ENCODE measurements around the gene ODAPH.
A peak's percentile ranks its signal among the peaks of the same experiment; 100 is the strongest.

The ODAPH gene

DNA sequence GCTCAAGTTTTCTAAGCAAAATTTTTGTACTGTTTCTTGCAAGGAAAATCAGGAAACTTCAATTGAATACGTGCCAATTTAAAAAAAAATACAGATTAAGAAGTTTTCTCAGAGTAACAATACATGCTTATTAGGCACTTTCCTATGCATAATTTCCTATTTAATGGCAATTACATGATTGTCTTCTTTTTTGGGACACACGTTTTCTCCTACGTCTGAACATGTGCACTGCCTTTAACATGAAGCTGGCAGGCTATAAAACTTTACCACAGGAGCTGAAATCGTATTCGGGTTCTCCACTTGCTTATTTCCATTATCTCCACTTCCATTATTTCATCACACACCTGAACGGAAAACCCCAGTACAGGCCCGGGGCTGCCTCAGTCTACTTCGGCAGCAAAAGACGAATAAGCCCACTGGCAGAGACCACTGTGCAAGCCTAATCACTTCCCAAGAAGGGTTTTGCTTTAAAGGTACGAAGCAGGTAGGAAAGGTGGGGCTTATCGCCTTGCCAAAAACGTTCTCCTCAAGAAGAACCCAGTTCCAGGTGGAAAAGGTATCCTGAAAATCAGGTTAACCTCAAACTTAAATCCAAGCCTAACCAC lies 42.2 kb upstream of the ODAPH start:
- Histone ChIP-seq H3K9ac (ENCODE audit: low read depth, low read length, poor library complexity) (peak overlapping the region; percentile 78), H3K36me3 (replicated peaks in 1 of 2; ENCODE audit: control insufficient read depth in 2 of 2, insufficient read depth in 2 of 2, low read length in 2 of 2) (peaks cover 4 to 30% of the 10 kb centered on the region in 2 donors), H2BK5ac (ENCODE audit: low read length) (no peak overlapping the region), H2AK5ac (ENCODE audit: low read depth, low read length) (no peak overlapping the region), H2BK15ac (ENCODE audit: low read length) (no peak overlapping the region), H3K27ac (replicated peaks; ENCODE audit: low read length) (no peak overlapping the region), H3K79me1 (ENCODE audit: low read depth, low read length) (no peaks in the 10 kb centered on the region), H3K18ac (ENCODE audit: low read length) (no peak overlapping the region), H3K4me2 (ENCODE audit: insufficient read depth, low read length, poor library complexity, severe bottlenecking) (peak overlapping the region; percentile 56), H3K4me3 (ENCODE audit: low read length in 2 of 2) (peak overlapping the region; percentile 94 to 95), H3K4me1 (ENCODE audit: control insufficient read depth in 2 of 2, insufficient read depth in 1 of 2, low read depth in 1 of 2, low read length in 2 of 2) (peaks cover 6 to 13% of the 10 kb centered on the region in 2 donors), H3K4ac (ENCODE audit: low read length) (no peak overlapping the region), H2AFZ (ENCODE audit: low read length) (peak overlapping the region; percentile 98), H3K27me3 (ENCODE audit: control insufficient read depth in 3 of 3, insufficient read depth in 3 of 3, low read depth in 1 of 3, low read length in 3 of 3) (no peaks in the 10 kb centered on the region), H4K91ac (ENCODE audit: low read depth, low read length, poor library complexity) (no peak overlapping the region), H4K8ac (ENCODE audit: low read depth, low read length) (no peak overlapping the region), H2BK120ac (ENCODE audit: low read depth, low read length) (no peak overlapping the region), H3K23ac (ENCODE audit: low read depth, low read length, poor library complexity) (no peak overlapping the region), H3K14ac (ENCODE audit: low read length) (no peak overlapping the region), H2BK12ac (ENCODE audit: low read length) (no peak overlapping the region), H3K9me3 (replicated peaks in 1 of 2; ENCODE audit: control insufficient read depth in 2 of 2, insufficient read depth in 1 of 2, low read depth in 1 of 2, low read length in 2 of 2) (peaks cover 0 to 14% of the 10 kb centered on the region in 2 donors)
- no peak for DNase-seq (ENCODE audit: low spot score)
- WGBS, 2 donors (ENCODE audit: extremely low coverage in 2 of 2, insufficient read length in 2 of 2, insufficient replicate concordance in 1 of 2): no CpG with 5 or more reads among the region's 12 CpGs

GRCh38 chr4:75514131-75514948 lies 41.5 kb upstream of the ODAPH start, which contains the start of the genes RCHY1 and THAP6:
Gene RCHY1 (minus strand): TSS chr4:75514403. CDS start chr4:75514286, 117 bp downstream.
Gene THAP6 (plus strand): TSS chr4:75514473. CDS start chr4:75515453, 980 bp downstream.
- H3K9me3 ChIP-seq (replicated peaks in 1 of 2; ENCODE audit: control insufficient read depth in 2 of 2, insufficient read depth in 1 of 2, low read depth in 1 of 2, low read length in 2 of 2): peaks cover 0 to 12% of the 10 kb centered on the region in 2 donors
- H3K79me1 ChIP-seq (ENCODE audit: low read depth, low read length): no peaks in the 10 kb centered on the region
- H4K8ac ChIP-seq (ENCODE audit: low read depth, low read length): no peak within 1 kb of the TSS
- H2BK12ac ChIP-seq (ENCODE audit: low read length): no peak within 1 kb of the TSS
- H2BK120ac ChIP-seq (ENCODE audit: low read depth, low read length): no peak within 1 kb of the TSS
- WGBS, 2 donors (ENCODE audit: extremely low coverage in 2 of 2, insufficient read length in 2 of 2, insufficient replicate concordance in 1 of 2): no CpG with 5 or more reads among the region's 61 CpGs
- no peak within 1 kb of the TSS for H3K4ac ChIP-seq (ENCODE audit: low read length)
- peak within 1 kb of the TSS; percentile 98 for H3K18ac ChIP-seq (ENCODE audit: low read length)
- H3K4me2 ChIP-seq (ENCODE audit: insufficient read depth, low read length, poor library complexity, severe bottlenecking): peak within 1 kb of the TSS; percentile 59
- H3K4me1 ChIP-seq (ENCODE audit: control insufficient read depth in 2 of 2, insufficient read depth in 1 of 2, low read depth in 1 of 2, low read length in 2 of 2): peaks cover 6 to 13% of the 10 kb centered on the region in 2 donors
- peak within 1 kb of the TSS; percentile 98 for H2AFZ ChIP-seq (ENCODE audit: low read length)
- peak within 1 kb of the TSS; percentile 76 for H2BK5ac ChIP-seq (ENCODE audit: low read length)
- H3K4me3 ChIP-seq (ENCODE audit: low read length in 2 of 2): peak within 1 kb of the TSS; percentile 94 to 95
- H3K36me3 ChIP-seq (replicated peaks in 1 of 2; ENCODE audit: control insufficient read depth in 2 of 2, insufficient read depth in 2 of 2, low read length in 2 of 2): peaks cover 6 to 33% of the 10 kb centered on the region in 2 donors
- peak within 1 kb of the TSS; percentile 87 for H3K27ac ChIP-seq (replicated peaks; ENCODE audit: low read length)
- H3K27me3 ChIP-seq (ENCODE audit: control insufficient read depth in 3 of 3, insufficient read depth in 3 of 3, low read depth in 1 of 3, low read length in 3 of 3): no peaks in the 10 kb centered on the region
- H4K91ac ChIP-seq (ENCODE audit: low read depth, low read length, poor library complexity): peak within 1 kb of the TSS; percentile 50
- H2AK5ac ChIP-seq (ENCODE audit: low read depth, low read length): no peak within 1 kb of the TSS
- H3K23ac ChIP-seq (ENCODE audit: low read depth, low read length, poor library complexity): peak within 1 kb of the TSS; percentile 83
- H3K9ac ChIP-seq (ENCODE audit: low read depth, low read length, poor library complexity): peak within 1 kb of the TSS; percentile 97
- H3K14ac ChIP-seq (ENCODE audit: low read length): no peak within 1 kb of the TSS
- no peak within 1 kb of the TSS for H2BK15ac ChIP-seq (ENCODE audit: low read length)
- DNase-seq (ENCODE audit: low spot score): peak; percentile 90

DNA sequence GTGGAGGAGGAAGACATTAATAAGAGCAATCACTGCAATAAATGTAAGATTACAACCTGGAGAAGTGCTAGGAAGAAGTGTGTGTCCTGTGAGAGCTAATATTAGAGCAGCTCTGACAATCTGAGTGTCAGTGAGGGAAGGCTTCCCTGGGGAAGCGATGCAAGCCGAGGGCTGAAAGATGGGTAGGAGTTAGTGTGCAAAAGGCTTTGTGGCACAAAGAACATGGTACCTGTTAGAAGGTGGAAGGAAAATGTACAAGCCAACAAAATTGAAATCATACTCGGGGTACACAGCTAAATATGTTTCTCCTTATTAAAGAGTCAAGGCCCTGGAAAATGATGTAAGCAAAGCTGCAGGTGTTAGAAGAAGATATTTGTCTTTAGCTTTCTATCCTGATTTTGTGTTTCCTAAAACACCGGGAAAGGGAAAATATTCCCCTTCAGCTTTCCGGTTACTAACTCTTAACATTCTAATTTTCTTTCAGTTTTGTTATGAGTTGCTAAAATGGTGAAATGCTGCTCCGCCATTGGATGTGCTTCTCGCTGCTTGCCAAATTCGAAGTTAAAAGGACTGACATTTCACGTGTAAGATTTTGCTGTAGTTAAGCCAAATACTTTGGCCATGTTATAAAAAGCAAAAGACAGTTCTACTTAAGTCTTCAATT lies 40.8 kb upstream of the ODAPH start:
- no CpG with 5 or more reads among the region's 9 CpGs for WGBS, 2 donors (ENCODE audit: extremely low coverage in 2 of 2, insufficient read length in 2 of 2, insufficient replicate concordance in 1 of 2)
- no peak overlapping the region for H3K4ac ChIP-seq (ENCODE audit: low read length)
- H3K79me1 ChIP-seq (ENCODE audit: low read depth, low read length): no peaks in the 10 kb centered on the region
- peak overlapping the region; percentile 87 for H3K27ac ChIP-seq (replicated peaks; ENCODE audit: low read length)
- no peak overlapping the region for H2AK5ac ChIP-seq (ENCODE audit: low read depth, low read length)
- peaks cover 6 to 13% of the 10 kb centered on the region in 2 donors for H3K4me1 ChIP-seq (ENCODE audit: control insufficient read depth in 2 of 2, insufficient read depth in 1 of 2, low read depth in 1 of 2, low read length in 2 of 2)
- peak overlapping the region; percentile 98 for H2AFZ ChIP-seq (ENCODE audit: low read length)
- peaks cover 0 to 5% of the 10 kb centered on the region in 2 donors for H3K9me3 ChIP-seq (replicated peaks in 1 of 2; ENCODE audit: control insufficient read depth in 2 of 2, insufficient read depth in 1 of 2, low read depth in 1 of 2, low read length in 2 of 2)
- no peak overlapping the region for H3K14ac ChIP-seq (ENCODE audit: low read length)
- H3K9ac ChIP-seq (ENCODE audit: low read depth, low read length, poor library complexity): no peak overlapping the region
- DNase-seq (ENCODE audit: low spot score): no peak
- peak overlapping the region; percentile 59 for H3K4me2 ChIP-seq (ENCODE audit: insufficient read depth, low read length, poor library complexity, severe bottlenecking)
- no peak overlapping the region for H2BK15ac ChIP-seq (ENCODE audit: low read length)
- H3K23ac ChIP-seq (ENCODE audit: low read depth, low read length, poor library complexity): no peak overlapping the region
- no peaks in the 10 kb centered on the region for H3K27me3 ChIP-seq (ENCODE audit: control insufficient read depth in 3 of 3, insufficient read depth in 3 of 3, low read depth in 1 of 3, low read length in 3 of 3)
- H3K18ac ChIP-seq (ENCODE audit: low read length): no peak overlapping the region
- H3K4me3 ChIP-seq (ENCODE audit: low read length in 2 of 2): peak overlapping the region; percentile 94 to 95
- H2BK5ac ChIP-seq (ENCODE audit: low read length): no peak overlapping the region
- H4K91ac ChIP-seq (ENCODE audit: low read depth, low read length, poor library complexity): no peak overlapping the region
- no peak overlapping the region for H2BK120ac ChIP-seq (ENCODE audit: low read depth, low read length)
- no peak overlapping the region for H4K8ac ChIP-seq (ENCODE audit: low read depth, low read length)
- no peak overlapping the region for H2BK12ac ChIP-seq (ENCODE audit: low read length)
- H3K36me3 ChIP-seq (replicated peaks in 1 of 2; ENCODE audit: control insufficient read depth in 2 of 2, insufficient read depth in 2 of 2, low read length in 2 of 2): peaks cover 6 to 34% of the 10 kb centered on the region in 2 donors
